ENCODE results near the gene SIGLEC5.

Gene SIGLEC5

GRCh38 chr19:51607077-51607476, 23.1 kb downstream of the SIGLEC5 start:
- peaks cover 0 to 10% of the 10 kb centered on the region in 2 donors for H3K9me3 ChIP-seq (replicated peaks in 1 of 2; ENCODE audit: control insufficient read depth in 2 of 2, insufficient read depth in 1 of 2, low read depth in 1 of 2, low read length in 2 of 2)
- H3K27me3 ChIP-seq (ENCODE audit: control insufficient read depth in 3 of 3, insufficient read depth in 3 of 3, low read depth in 1 of 3, low read length in 3 of 3), result no peaks in the 10 kb centered on the region
- no peak overlapping the region for H2BK5ac ChIP-seq (ENCODE audit: low read length)
- no peak overlapping the region for H3K9ac ChIP-seq (ENCODE audit: low read depth, low read length, poor library complexity)
- H4K8ac ChIP-seq (ENCODE audit: low read depth, low read length), result no peak overlapping the region
- no peaks in the 10 kb centered on the region for H3K79me1 ChIP-seq (ENCODE audit: low read depth, low read length)
- no peak overlapping the region for H2BK120ac ChIP-seq (ENCODE audit: low read depth, low read length)
- no peak overlapping the region for H3K27ac ChIP-seq (replicated peaks; ENCODE audit: low read length)
- no peak overlapping the region for H3K4me2 ChIP-seq (ENCODE audit: insufficient read depth, low read length, poor library complexity, severe bottlenecking)
- no peak overlapping the region for H2AFZ ChIP-seq (ENCODE audit: low read length)
- H3K14ac ChIP-seq (ENCODE audit: low read length), result no peak overlapping the region
- H2AK5ac ChIP-seq (ENCODE audit: low read depth, low read length), result no peak overlapping the region
- no peak overlapping the region for H3K18ac ChIP-seq (ENCODE audit: low read length)
- no peak overlapping the region for H3K4me3 ChIP-seq (ENCODE audit: low read length in 2 of 2)
- H2BK15ac ChIP-seq (ENCODE audit: low read length), result no peak overlapping the region
- H4K91ac ChIP-seq (ENCODE audit: low read depth, low read length, poor library complexity), result no peak overlapping the region
- no peak overlapping the region for H3K23ac ChIP-seq (ENCODE audit: low read depth, low read length, poor library complexity)
- no peaks in the 10 kb centered on the region for H3K36me3 ChIP-seq (replicated peaks in 1 of 2; ENCODE audit: control insufficient read depth in 2 of 2, insufficient read depth in 2 of 2, low read length in 2 of 2)
- H2BK12ac ChIP-seq (ENCODE audit: low read length), result no peak overlapping the region
- WGBS, 2 donors (ENCODE audit: extremely low coverage in 2 of 2, insufficient read length in 2 of 2, insufficient replicate concordance in 1 of 2), result no CpG with 5 or more reads among the region's 6 CpGs
- no peak for DNase-seq (ENCODE audit: low spot score)
- no peaks in the 10 kb centered on the region for H3K4me1 ChIP-seq (ENCODE audit: control insufficient read depth in 2 of 2, insufficient read depth in 1 of 2, low read depth in 1 of 2, low read length in 2 of 2)
- H3K4ac ChIP-seq (ENCODE audit: low read length), result no peak overlapping the region

GRCh38 chr19:51602189-51602854, 27.9 kb downstream of the SIGLEC5 start:
- no peak overlapping the region for H3K4me3 ChIP-seq (ENCODE audit: low read length in 2 of 2)
- no peak overlapping the region for H3K9ac ChIP-seq (ENCODE audit: low read depth, low read length, poor library complexity)
- peaks cover 0 to 20% of the 10 kb centered on the region in 2 donors for H3K9me3 ChIP-seq (replicated peaks in 1 of 2; ENCODE audit: control insufficient read depth in 2 of 2, insufficient read depth in 1 of 2, low read depth in 1 of 2, low read length in 2 of 2)
- no peak overlapping the region for H3K4me2 ChIP-seq (ENCODE audit: insufficient read depth, low read length, poor library complexity, severe bottlenecking)
- H3K79me1 ChIP-seq (ENCODE audit: low read depth, low read length), result no peaks in the 10 kb centered on the region
- no peak overlapping the region for H2AK5ac ChIP-seq (ENCODE audit: low read depth, low read length)
- H2BK120ac ChIP-seq (ENCODE audit: low read depth, low read length), result no peak overlapping the region
- H2BK5ac ChIP-seq (ENCODE audit: low read length), result no peak overlapping the region
- H3K36me3 ChIP-seq (replicated peaks in 1 of 2; ENCODE audit: control insufficient read depth in 2 of 2, insufficient read depth in 2 of 2, low read length in 2 of 2), result no peaks in the 10 kb centered on the region
- H3K27me3 ChIP-seq (ENCODE audit: control insufficient read depth in 3 of 3, insufficient read depth in 3 of 3, low read depth in 1 of 3, low read length in 3 of 3), result no peaks in the 10 kb centered on the region
- WGBS, 2 donors (ENCODE audit: extremely low coverage in 2 of 2, insufficient read length in 2 of 2, insufficient replicate concordance in 1 of 2), result no CpG with 5 or more reads among the region's 20 CpGs
- no peak overlapping the region for H4K8ac ChIP-seq (ENCODE audit: low read depth, low read length)
- H2AFZ ChIP-seq (ENCODE audit: low read length), result no peak overlapping the region
- H3K4me1 ChIP-seq (ENCODE audit: control insufficient read depth in 2 of 2, insufficient read depth in 1 of 2, low read depth in 1 of 2, low read length in 2 of 2), result no peaks in the 10 kb centered on the region
- no peak overlapping the region for H3K14ac ChIP-seq (ENCODE audit: low read length)
- H3K18ac ChIP-seq (ENCODE audit: low read length), result no peak overlapping the region
- no peak overlapping the region for H4K91ac ChIP-seq (ENCODE audit: low read depth, low read length, poor library complexity)
- no peak overlapping the region for H3K4ac ChIP-seq (ENCODE audit: low read length)
- no peak for DNase-seq (ENCODE audit: low spot score)
- no peak overlapping the region for H3K27ac ChIP-seq (replicated peaks; ENCODE audit: low read length)
- H2BK15ac ChIP-seq (ENCODE audit: low read length), result no peak overlapping the region
- H2BK12ac ChIP-seq (ENCODE audit: low read length), result no peak overlapping the region
- no peak overlapping the region for H3K23ac ChIP-seq (ENCODE audit: low read depth, low read length, poor library complexity)

- Histone ChIP-seq H4K8ac (ENCODE audit: low read depth, low read length) (no peak overlapping the region), H2BK5ac (ENCODE audit: low read length) (no peak overlapping the region), H3K23ac (ENCODE audit: low read depth, low read length, poor library complexity) (no peak overlapping the region), H3K9me3 (replicated peaks in 1 of 2; ENCODE audit: control insufficient read depth in 2 of 2, insufficient read depth in 1 of 2, low read depth in 1 of 2, low read length in 2 of 2) (peaks cover 0 to 20% of the 10 kb centered on the region in 2 donors), H3K27me3 (ENCODE audit: control insufficient read depth in 3 of 3, insufficient read depth in 3 of 3, low read depth in 1 of 3, low read length in 3 of 3) (no peaks in the 10 kb centered on the region), H3K14ac (ENCODE audit: low read length) (no peak overlapping the region), H2AK5ac (ENCODE audit: low read depth, low read length) (no peak overlapping the region), H2AFZ (ENCODE audit: low read length) (no peak overlapping the region), H2BK15ac (ENCODE audit: low read length) (no peak overlapping the region), H3K4me1 (ENCODE audit: control insufficient read depth in 2 of 2, insufficient read depth in 1 of 2, low read depth in 1 of 2, low read length in 2 of 2) (no peaks in the 10 kb centered on the region), H3K36me3 (replicated peaks in 1 of 2; ENCODE audit: control insufficient read depth in 2 of 2, insufficient read depth in 2 of 2, low read length in 2 of 2) (no peaks in the 10 kb centered on the region), H3K9ac (ENCODE audit: low read depth, low read length, poor library complexity) (no peak overlapping the region), H2BK12ac (ENCODE audit: low read length) (no peak overlapping the region), H3K4ac (ENCODE audit: low read length) (no peak overlapping the region), H3K27ac (replicated peaks; ENCODE audit: low read length) (no peak overlapping the region), H4K91ac (ENCODE audit: low read depth, low read length, poor library complexity) (no peak overlapping the region), H3K4me3 (ENCODE audit: low read length in 2 of 2) (no peak overlapping the region), H2BK120ac (ENCODE audit: low read depth, low read length) (no peak overlapping the region), H3K18ac (ENCODE audit: low read length) (no peak overlapping the region), H3K79me1 (ENCODE audit: low read depth, low read length) (no peaks in the 10 kb centered on the region), H3K4me2 (ENCODE audit: insufficient read depth, low read length, poor library complexity, severe bottlenecking) (no peak overlapping the region)
- no CpG with 5 or more reads among the region's 59 CpGs for WGBS, 2 donors (ENCODE audit: extremely low coverage in 2 of 2, insufficient read length in 2 of 2, insufficient replicate concordance in 1 of 2)
- DNase-seq (ENCODE audit: low spot score), result no peak
Measured at GRCh38 chr19:51600940-51601580, 29.1 kb downstream of the SIGLEC5 start.

- no peaks in the 10 kb centered on the region for H3K27me3 ChIP-seq (ENCODE audit: control insufficient read depth in 3 of 3, insufficient read depth in 3 of 3, low read depth in 1 of 3, low read length in 3 of 3)
- H2AK5ac ChIP-seq (ENCODE audit: low read depth, low read length), result no peak overlapping the region
- no CpG with 5 or more reads among the region's 10 CpGs for WGBS, 2 donors (ENCODE audit: extremely low coverage in 2 of 2, insufficient read length in 2 of 2, insufficient replicate concordance in 1 of 2)
- H3K4me1 ChIP-seq (ENCODE audit: control insufficient read depth in 2 of 2, insufficient read depth in 1 of 2, low read depth in 1 of 2, low read length in 2 of 2), result peaks cover 4% of the 10 kb centered on the region in 2 donors
- no peak overlapping the region for H3K27ac ChIP-seq (replicated peaks; ENCODE audit: low read length)
- H2BK120ac ChIP-seq (ENCODE audit: low read depth, low read length), result no peak overlapping the region
- no peak overlapping the region for H2BK5ac ChIP-seq (ENCODE audit: low read length)
- no peak overlapping the region for H2BK15ac ChIP-seq (ENCODE audit: low read length)
- no peak overlapping the region for H3K4me2 ChIP-seq (ENCODE audit: insufficient read depth, low read length, poor library complexity, severe bottlenecking)
- no peak overlapping the region for H3K23ac ChIP-seq (ENCODE audit: low read depth, low read length, poor library complexity)
- no peak overlapping the region for H3K9ac ChIP-seq (ENCODE audit: low read depth, low read length, poor library complexity)
- no peak for DNase-seq (ENCODE audit: low spot score)
- H3K14ac ChIP-seq (ENCODE audit: low read length), result no peak overlapping the region
- H3K18ac ChIP-seq (ENCODE audit: low read length), result no peak overlapping the region
- H4K91ac ChIP-seq (ENCODE audit: low read depth, low read length, poor library complexity), result no peak overlapping the region
- no peak overlapping the region for H2AFZ ChIP-seq (ENCODE audit: low read length)
- H2BK12ac ChIP-seq (ENCODE audit: low read length), result no peak overlapping the region
- no peak overlapping the region for H3K4me3 ChIP-seq (ENCODE audit: low read length in 2 of 2)
- H4K8ac ChIP-seq (ENCODE audit: low read depth, low read length), result no peak overlapping the region
- peaks cover 0 to 17% of the 10 kb centered on the region in 2 donors for H3K9me3 ChIP-seq (replicated peaks in 1 of 2; ENCODE audit: control insufficient read depth in 2 of 2, insufficient read depth in 1 of 2, low read depth in 1 of 2, low read length in 2 of 2)
- H3K4ac ChIP-seq (ENCODE audit: low read length), result no peak overlapping the region
- no peaks in the 10 kb centered on the region for H3K36me3 ChIP-seq (replicated peaks in 1 of 2; ENCODE audit: control insufficient read depth in 2 of 2, insufficient read depth in 2 of 2, low read length in 2 of 2)
- no peaks in the 10 kb centered on the region for H3K79me1 ChIP-seq (ENCODE audit: low read depth, low read length)
Measured at GRCh38 chr19:51599084-51599483, 31.1 kb downstream of the SIGLEC5 start.

Measured in neuronal stem cell (in vitro differentiated cells).